HAP-1 (cell line): Measurements from ENCODE around the gene TEDDM1.

ENCODE experiments used
- DNase-seq, 2 experiments: peaks; one replicate each; pipeline ENCODE4 v3.0.0-alpha.2; 2016 to 2020; ENCODE audit warnings: low spot score in 2 of 2
- H3K27me3 ChIP-seq: fragments of 250-450 bp; sonication (Bioruptor Pico); 2 replicates; pipeline ENCODE4 v1.5.1; 2020; ENCODE audit warnings: low read depth, mild to moderate bottlenecking, moderate library complexity
- H3K36me3 ChIP-seq: fragments of 250-450 bp; sonication (Bioruptor Pico); replicated peaks from 2 replicates; pipeline ENCODE4 v1.5.1; 2020; ENCODE audit warnings: mild to moderate bottlenecking
- H3K4me1 ChIP-seq: fragments of 250-450 bp; sonication (Bioruptor Pico); 2 replicates; pipeline ENCODE4 v1.5.1; 2020; ENCODE audit warnings: mild to moderate bottlenecking
- H3K4me3 ChIP-seq: fragments of 250-450 bp; sonication (Bioruptor Pico); 2 replicates; pipeline ENCODE4 v1.5.1; 2020; ENCODE audit warnings: mild to moderate bottlenecking, moderate library complexity
- H3K9me3 ChIP-seq: fragments of 250-450 bp; sonication (Bioruptor Pico); 2 replicates; pipeline ENCODE4 v1.5.1; 2020; ENCODE audit warnings: mild to moderate bottlenecking, moderate library complexity
- in situ Hi-C: fragments of 300-500 bp; cut with MboI; formaldehyde crosslinking; loops from 3 replicates; pipeline ENCODE4 v1.14.3; 2020; ENCODE audit warnings: low sequenced_read_pairs, inconsistent platforms, mixed read lengths

Gene TEDDM1

GRCh38 chr1:182357171-182357570 is 43.3 kb downstream of the TEDDM1 start:
- no peaks in the 10 kb centered on the region for H3K9me3 ChIP-seq
- no peak for DNase-seq
- H3K4me1 ChIP-seq: no peaks in the 10 kb centered on the region
- in situ Hi-C loops: no loop called here
- H3K4me3 ChIP-seq: no peak overlapping the region
- no peaks in the 10 kb centered on the region for H3K36me3 ChIP-seq
- no peaks in the 10 kb centered on the region for H3K27me3 ChIP-seq

- H3K4me3 ChIP-seq: no peak overlapping the region
- DNase-seq: no peak
Observed at GRCh38 chr1:182355723-182356098, 44.8 kb downstream of the TEDDM1 start.

GRCh38 chr1:182351790-182352364 is 48.6 kb downstream of the TEDDM1 start:
- in situ Hi-C loops: no loop called here
- no peak overlapping the region for H3K4me3 ChIP-seq
- no peaks in the 10 kb centered on the region for H3K36me3 ChIP-seq
- no peaks in the 10 kb centered on the region for H3K4me1 ChIP-seq
- DNase-seq: no peak
- no peaks in the 10 kb centered on the region for H3K27me3 ChIP-seq
- no peaks in the 10 kb centered on the region for H3K9me3 ChIP-seq

More at GRCh38 chr1:182355723-182356098, 44.8 kb downstream of the TEDDM1 start:
- Histone ChIP-seq H3K27me3 (no peaks in the 10 kb centered on the region), H3K36me3 (no peaks in the 10 kb centered on the region), H3K4me1 (no peaks in the 10 kb centered on the region), H3K9me3 (no peaks in the 10 kb centered on the region)
- in situ Hi-C loops: no loop called here

GRCh38 chr1:182350839-182351238 is 49.6 kb downstream of the TEDDM1 start:
- Histone ChIP-seq H3K36me3 (no peaks in the 10 kb centered on the region), H3K4me1 (no peaks in the 10 kb centered on the region), H3K27me3 (no peaks in the 10 kb centered on the region), H3K9me3 (no peaks in the 10 kb centered on the region), H3K4me3 (no peak overlapping the region)
- in situ Hi-C loops: no loop called here
- no peak for DNase-seq

- no peak for DNase-seq
- H3K9me3 ChIP-seq: no peaks in the 10 kb centered on the region
- in situ Hi-C loops: no loop called here
Observed at GRCh38 chr1:182348961-182349747, 51.3 kb downstream of the TEDDM1 start.

More at GRCh38 chr1:182348961-182349747, 51.3 kb downstream of the TEDDM1 start:
- H3K27me3 ChIP-seq: no peaks in the 10 kb centered on the region
- H3K4me3 ChIP-seq: no peak overlapping the region
- no peaks in the 10 kb centered on the region for H3K36me3 ChIP-seq
- no peaks in the 10 kb centered on the region for H3K4me1 ChIP-seq
